ENCODE results near the gene RIMBP3C. TPM values are rescaled to one million over a fixed set of nuclear protein-coding genes. Genes with fewer than 3 reads are reported as not detected.
"Not testable (repeated sequence)": the region's sequence is repeated elsewhere in the genome, so short reads cannot be mapped to it uniquely, and the experiment has no call there.

Gene RIMBP3C
- total and polyA plus RNA-seq, 10 of the 15 experiments (the other 5 are each of a cell fraction or from before 2014, with no cell fraction given): 0.03 to 0.23 (median 0.08) TPM; not detected in 4

DNA sequence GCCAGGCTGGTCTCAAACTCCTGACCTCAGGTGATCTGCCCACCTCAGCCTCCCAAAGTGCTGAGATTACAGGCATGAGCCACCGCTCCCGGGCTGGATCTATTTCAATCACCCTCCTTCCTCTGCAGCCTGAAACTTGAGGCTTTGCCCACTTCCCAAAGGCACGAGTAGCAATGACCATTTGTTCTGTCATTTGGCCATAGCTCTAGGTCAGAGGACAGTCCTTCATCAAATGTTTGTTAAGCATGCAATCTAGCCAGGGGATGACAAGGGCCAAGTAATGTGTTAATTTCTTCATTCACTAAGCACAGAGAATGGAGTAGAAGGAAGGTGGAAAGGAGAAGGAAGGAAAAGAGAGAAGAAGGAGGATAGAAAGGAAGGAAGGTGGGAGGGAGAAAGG, 9.4 kb upstream of the RIMBP3C start:
- H3K27ac ChIP-seq (ENCODE audit: control insufficient read depth, insufficient read depth); RAD21 ChIA-PET (ENCODE audit: unreplicated experiment); CTCF ChIA-PET; H3K36me3 ChIP-seq (ENCODE audit: control insufficient read depth in 2 of 2, insufficient read depth in 2 of 2, low read length in 1 of 2); DNase-seq (ENCODE audit: low read depth, low spot score); H4K20me1 ChIP-seq (ENCODE audit: control insufficient read depth, insufficient read depth); BruUV-seq (replicated peaks); H3K4me1 ChIP-seq (ENCODE audit: control insufficient read depth, insufficient read depth, low read length); H3K27me3 ChIP-seq (replicated peaks in 1 of 2; ENCODE audit: control insufficient read depth in 2 of 2, insufficient read depth in 2 of 2, low read length in 1 of 2); H3K79me2 ChIP-seq (ENCODE audit: control insufficient read depth, insufficient read depth, low read length); H3K4me3 ChIP-seq; ATAC-seq; FAIRE-seq; H2AFZ ChIP-seq (ENCODE audit: control insufficient read depth, low read depth, low read length); SMC1A ChIA-PET (ENCODE audit: uncharacterized antibody, unreplicated experiment); in situ Hi-C loops (cut with MboI); H3K9ac ChIP-seq (ENCODE audit: control insufficient read depth, insufficient read depth, low read length); H3K4me2 ChIP-seq (ENCODE audit: control insufficient read depth, insufficient read depth); H3K9me3 ChIP-seq (replicated peaks; ENCODE audit: control insufficient read depth, insufficient read depth, low read length); intact Hi-C loops (cut with micrococcal nuclease; ENCODE audit: unreplicated experiment): not testable (repeated sequence)
- WGBS (ENCODE audit: insufficient coverage, insufficient replicate concordance, low lambda C conversion rate, missing lambda C conversion rate): no CpG with 5 or more reads among the region's 3 CpGs
- POLR2A ChIA-PET: interaction anchor here (0.6 kb wide), 1 partner anchor 47 kb away, joined by 4 read pairs; no protein-coding TSS in a partner anchor

DNA sequence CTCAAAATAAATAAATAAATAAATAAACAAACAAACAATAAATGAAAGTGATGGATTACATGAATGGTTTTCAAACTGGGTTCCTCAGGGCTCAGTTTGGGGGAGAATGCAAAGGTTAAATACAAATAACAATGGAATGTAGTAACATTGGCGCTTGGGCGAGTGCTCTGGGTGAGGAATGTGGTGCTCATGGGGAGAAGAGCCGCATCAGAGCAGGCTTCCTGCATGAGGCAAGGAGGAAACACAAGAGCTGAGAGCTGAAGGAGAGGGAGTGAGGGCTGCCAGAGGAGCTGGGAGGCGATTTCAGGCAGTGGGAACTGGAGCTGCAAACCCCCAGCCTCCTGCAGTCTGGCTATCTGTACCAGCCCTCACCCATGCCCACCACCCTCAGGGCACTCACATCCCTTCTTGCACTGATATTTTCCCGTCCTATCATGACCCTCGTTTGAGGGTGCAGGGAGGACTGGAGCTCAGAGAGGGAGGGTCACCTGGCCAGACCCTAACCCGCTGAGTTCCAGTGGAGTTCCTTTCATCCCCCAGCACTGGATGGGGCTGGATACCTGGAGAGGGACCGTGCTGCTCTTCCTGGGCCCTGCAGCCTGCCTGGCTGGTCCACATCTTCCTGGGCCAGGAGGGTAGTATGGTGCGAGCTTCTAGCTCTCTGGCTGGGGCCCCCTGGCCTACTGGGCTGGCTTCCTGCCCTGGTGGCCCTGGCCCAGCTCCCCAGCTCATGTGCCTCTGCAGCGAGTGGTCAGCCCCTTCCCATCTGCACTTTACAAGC, 8.3 kb upstream of the RIMBP3C start:
- H3K79me2 ChIP-seq (ENCODE audit: control insufficient read depth, insufficient read depth, low read length); FAIRE-seq; H3K9me3 ChIP-seq (replicated peaks; ENCODE audit: control insufficient read depth, insufficient read depth, low read length); H3K9ac ChIP-seq (ENCODE audit: control insufficient read depth, insufficient read depth, low read length); CTCF ChIA-PET; intact Hi-C loops (cut with micrococcal nuclease; ENCODE audit: unreplicated experiment); H3K27me3 ChIP-seq (replicated peaks in 1 of 2; ENCODE audit: control insufficient read depth in 2 of 2, insufficient read depth in 2 of 2, low read length in 1 of 2); H3K36me3 ChIP-seq (ENCODE audit: control insufficient read depth in 2 of 2, insufficient read depth in 2 of 2, low read length in 1 of 2); BruUV-seq (replicated peaks); H3K27ac ChIP-seq (ENCODE audit: control insufficient read depth, insufficient read depth); POLR2A ChIA-PET; ATAC-seq; DNase-seq (ENCODE audit: low read depth, low spot score); H3K4me1 ChIP-seq (ENCODE audit: control insufficient read depth, insufficient read depth, low read length); SMC1A ChIA-PET (ENCODE audit: uncharacterized antibody, unreplicated experiment); H2AFZ ChIP-seq (ENCODE audit: control insufficient read depth, low read depth, low read length); in situ Hi-C loops (cut with MboI); H3K4me3 ChIP-seq; RAD21 ChIA-PET (ENCODE audit: unreplicated experiment); H3K4me2 ChIP-seq (ENCODE audit: control insufficient read depth, insufficient read depth); H4K20me1 ChIP-seq (ENCODE audit: control insufficient read depth, insufficient read depth): not testable (repeated sequence)
- WGBS (ENCODE audit: insufficient coverage, insufficient replicate concordance, low lambda C conversion rate, missing lambda C conversion rate): 27% methylated on average over 3 of the region's 10 CpGs

DNA sequence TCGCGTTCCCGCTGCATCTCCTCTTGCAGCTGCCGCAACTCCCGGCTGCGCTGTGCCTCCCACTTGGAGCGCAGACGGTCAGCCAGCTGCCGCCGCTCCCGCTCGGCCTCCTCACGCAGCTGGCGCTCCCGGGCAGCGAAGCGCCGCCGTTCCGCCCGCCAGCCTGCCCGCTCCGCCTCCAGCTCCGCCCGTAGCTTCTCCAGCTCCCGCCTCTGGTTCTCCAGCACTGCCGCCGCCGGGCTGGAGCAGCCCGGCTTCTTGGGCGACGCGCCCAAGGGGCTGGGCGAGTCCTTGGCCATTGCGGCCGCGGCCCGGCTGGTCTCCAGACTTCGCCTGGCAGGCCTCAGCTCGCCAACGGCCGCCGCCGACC, 598 bp downstream of the RIMBP3C start:
- H3K79me2 ChIP-seq (ENCODE audit: control insufficient read depth, insufficient read depth, low read length); POLR2A ChIA-PET; H4K20me1 ChIP-seq (ENCODE audit: control insufficient read depth, insufficient read depth); H3K36me3 ChIP-seq (ENCODE audit: control insufficient read depth in 2 of 2, insufficient read depth in 2 of 2, low read length in 1 of 2); DNase-seq (ENCODE audit: low read depth, low spot score); in situ Hi-C loops (cut with MboI); H3K9me3 ChIP-seq (replicated peaks; ENCODE audit: control insufficient read depth, insufficient read depth, low read length); SMC1A ChIA-PET (ENCODE audit: uncharacterized antibody, unreplicated experiment); H3K4me2 ChIP-seq (ENCODE audit: control insufficient read depth, insufficient read depth); H3K4me1 ChIP-seq (ENCODE audit: control insufficient read depth, insufficient read depth, low read length); H3K27ac ChIP-seq (ENCODE audit: control insufficient read depth, insufficient read depth); H2AFZ ChIP-seq (ENCODE audit: control insufficient read depth, low read depth, low read length); CTCF ChIA-PET; H3K27me3 ChIP-seq (replicated peaks in 1 of 2; ENCODE audit: control insufficient read depth in 2 of 2, insufficient read depth in 2 of 2, low read length in 1 of 2); H3K4me3 ChIP-seq; FAIRE-seq; intact Hi-C loops (cut with micrococcal nuclease; ENCODE audit: unreplicated experiment); RAD21 ChIA-PET (ENCODE audit: unreplicated experiment); BruUV-seq (replicated peaks); H3K9ac ChIP-seq (ENCODE audit: control insufficient read depth, insufficient read depth, low read length): not testable (repeated sequence)
- peak; percentile 56 for ATAC-seq
- WGBS (ENCODE audit: insufficient coverage, insufficient replicate concordance, low lambda C conversion rate, missing lambda C conversion rate): no CpG with 5 or more reads among the region's 44 CpGs

DNA sequence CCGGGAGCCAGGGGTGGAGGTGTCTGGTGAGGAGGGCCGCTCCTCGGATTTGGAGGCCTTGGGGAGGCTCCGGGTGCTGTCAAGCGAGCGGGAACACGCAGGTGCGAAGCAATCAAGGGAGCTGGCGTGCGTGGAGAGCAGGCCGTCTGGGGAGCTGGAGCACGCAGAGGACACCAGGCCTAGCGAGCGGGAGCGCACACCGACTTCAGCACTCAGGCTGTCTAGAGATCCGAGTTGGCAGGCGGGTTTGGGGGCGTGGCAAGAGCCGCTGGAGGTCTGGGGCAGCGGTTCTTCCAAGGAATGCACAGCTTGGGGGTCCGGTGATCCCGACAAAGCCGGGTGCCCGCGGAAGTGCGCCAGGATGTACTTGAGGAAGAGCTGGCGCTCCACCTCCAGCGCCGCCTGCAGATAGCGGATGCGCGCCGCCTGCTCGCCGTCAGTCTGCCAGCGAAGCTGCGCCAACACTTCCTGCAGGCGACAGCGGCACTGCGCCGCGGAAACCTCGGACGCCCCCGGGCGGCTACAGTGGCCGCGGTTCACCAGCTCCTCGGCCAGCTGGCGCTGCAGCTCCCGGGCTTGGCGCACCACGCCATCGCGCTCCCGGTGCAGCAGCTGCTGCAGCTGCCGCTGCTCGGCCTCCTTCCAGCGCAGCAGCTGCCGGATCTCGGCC, 1.1 kb downstream of the RIMBP3C start:
- WGBS (ENCODE audit: insufficient coverage, insufficient replicate concordance, low lambda C conversion rate, missing lambda C conversion rate): no CpG with 5 or more reads among the region's 62 CpGs
- FAIRE-seq; CTCF ChIA-PET; in situ Hi-C loops (cut with MboI); H3K4me3 ChIP-seq; H3K27me3 ChIP-seq (replicated peaks in 1 of 2; ENCODE audit: control insufficient read depth in 2 of 2, insufficient read depth in 2 of 2, low read length in 1 of 2); BruUV-seq (replicated peaks); H3K4me1 ChIP-seq (ENCODE audit: control insufficient read depth, insufficient read depth, low read length); H3K27ac ChIP-seq (ENCODE audit: control insufficient read depth, insufficient read depth); H2AFZ ChIP-seq (ENCODE audit: control insufficient read depth, low read depth, low read length); H3K9ac ChIP-seq (ENCODE audit: control insufficient read depth, insufficient read depth, low read length); SMC1A ChIA-PET (ENCODE audit: uncharacterized antibody, unreplicated experiment); DNase-seq (ENCODE audit: low read depth, low spot score); H3K4me2 ChIP-seq (ENCODE audit: control insufficient read depth, insufficient read depth); POLR2A ChIA-PET; H3K9me3 ChIP-seq (replicated peaks; ENCODE audit: control insufficient read depth, insufficient read depth, low read length); H3K79me2 ChIP-seq (ENCODE audit: control insufficient read depth, insufficient read depth, low read length); H3K36me3 ChIP-seq (ENCODE audit: control insufficient read depth in 2 of 2, insufficient read depth in 2 of 2, low read length in 1 of 2); RAD21 ChIA-PET (ENCODE audit: unreplicated experiment); H4K20me1 ChIP-seq (ENCODE audit: control insufficient read depth, insufficient read depth); intact Hi-C loops (cut with micrococcal nuclease; ENCODE audit: unreplicated experiment): not testable (repeated sequence)
- ATAC-seq: peak; percentile 93

Measured in GM12878 (cell line).